ENCODE results near the gene PARVA.

PARVA gene

GRCh38 chr11:12434325-12434654, 56.9 kb downstream of the PARVA start:
- no peak for DNase-seq

GRCh38 chr11:12435264-12435663, 57.9 kb downstream of the PARVA start:
- DNase-seq = no peak

GRCh38 chr11:12436266-12436665, 58.9 kb downstream of the PARVA start:
- DNase-seq = no peak

- DNase-seq = no peak
Measured at GRCh38 chr11:12438291-12438690, 60.9 kb downstream of the PARVA start.

- DNase-seq = no peak
Measured at GRCh38 chr11:12439615-12440014, 62.2 kb downstream of the PARVA start.

- DNase-seq = no peak
Measured at GRCh38 chr11:12440565-12440964, 63.2 kb downstream of the PARVA start.

GRCh38 chr11:12441231-12441861, 64.0 kb downstream of the PARVA start:
- DNase-seq = no peak

GRCh38 chr11:12444601-12445000, 67.2 kb downstream of the PARVA start:
- no peak for DNase-seq

GRCh38 chr11:12445001-12445400, 67.6 kb downstream of the PARVA start:
- DNase-seq = no peak

- no peak for DNase-seq
Measured at GRCh38 chr11:12446863-12447262, 69.5 kb downstream of the PARVA start.

- no peak for DNase-seq
Measured at GRCh38 chr11:12448131-12448939, 71.0 kb downstream of the PARVA start.

GRCh38 chr11:12449961-12450715, 72.8 kb downstream of the PARVA start:
- DNase-seq = no peak

- DNase-seq = no peak
Measured at GRCh38 chr11:12451179-12451814, 73.9 kb downstream of the PARVA start.

GRCh38 chr11:12453243-12453642, 75.9 kb downstream of the PARVA start:
- no peak for DNase-seq

GRCh38 chr11:12454782-12455181, 77.4 kb downstream of the PARVA start:
- no peak for DNase-seq

- no peak for DNase-seq
Measured at GRCh38 chr11:12455938-12456337, 78.6 kb downstream of the PARVA start.

- DNase-seq = no peak
Measured at GRCh38 chr11:12456651-12457579, 79.5 kb downstream of the PARVA start.

- no peak for DNase-seq
Measured at GRCh38 chr11:12458042-12458441, 80.7 kb downstream of the PARVA start.

- no peak for DNase-seq
Measured at GRCh38 chr11:12459374-12459773, 82.0 kb downstream of the PARVA start.

- no peak for DNase-seq
Measured at GRCh38 chr11:12459865-12460444, 82.6 kb downstream of the PARVA start.

- no peak for DNase-seq
Measured at GRCh38 chr11:12460466-12460865, 83.1 kb downstream of the PARVA start.

GRCh38 chr11:12461516-12461915, 84.1 kb downstream of the PARVA start:
- no peak for DNase-seq

Measured in hematopoietic multipotent progenitor cell treated with erythropoietin and hydrocortisone succinate and interleukin-3 and kit ligand, for 8 days (in vitro differentiated cells).